ENCODE results near the gene DPP6. TPM values are rescaled to one million over a fixed set of nuclear protein-coding genes. Genes with fewer than 3 reads are reported as not detected.

The DPP6 gene
- total and polyA plus RNA-seq, 12 donors, result 0.07 to 2.1 (median 0.16) TPM; not detected in 4

GRCh38 chr7:154841731-154842331, 789.6 kb downstream of the DPP6 start:
- no peak for TF ChIP-seq CTCF (IDR thresholded peaks at IDR 0.05)
- H3K4me3 ChIP-seq, result no peak overlapping the region
- no peak overlapping the region for H3K27ac ChIP-seq
- DNase-seq, result no peak
- 36 to 37% methylated on average over 18 of the region's 18 CpGs for WGBS, 2 donors
- H3K4me1 ChIP-seq, result no peaks in the 10 kb centered on the region
- H3K27me3 ChIP-seq, result peaks cover 0 to 67% (median 49%) of the 10 kb centered on the region in 7 donors
- no peaks in the 10 kb centered on the region for H3K36me3 ChIP-seq
- ATAC-seq, result no peak
- intact Hi-C loops (cut with DNase I), result no loop called here
- no peaks in the 10 kb centered on the region for H3K9me3 ChIP-seq

GRCh38 chr7:154842591-154842990, 790.4 kb downstream of the DPP6 start:
- no peak for TF ChIP-seq CTCF (IDR thresholded peaks at IDR 0.05)
- 18 to 26% methylated on average over 6 of the region's 6 CpGs for WGBS, 2 donors
- H3K9me3 ChIP-seq, result no peaks in the 10 kb centered on the region
- ATAC-seq (no peak), DNase-seq (no peak)
- no peaks in the 10 kb centered on the region for H3K36me3 ChIP-seq
- H3K27me3 ChIP-seq, result peaks cover 0 to 67% (median 49%) of the 10 kb centered on the region in 7 donors
- no peak overlapping the region for H3K4me3 ChIP-seq
- H3K4me1 ChIP-seq, result no peaks in the 10 kb centered on the region
- H3K27ac ChIP-seq, result no peak overlapping the region
- intact Hi-C loops (cut with DNase I), result no loop called here

GRCh38 chr7:154843670-154844237, 791.6 kb downstream of the DPP6 start:
- H3K27me3 ChIP-seq, result peaks cover 0 to 65% (median 46%) of the 10 kb centered on the region in 7 donors
- no peak overlapping the region for H3K4me3 ChIP-seq
- ATAC-seq (no peak), DNase-seq (no peak)
- 83 to 85% methylated on average over 5 of the region's 5 CpGs for WGBS, 2 donors
- no peaks in the 10 kb centered on the region for H3K4me1 ChIP-seq
- intact Hi-C loops (cut with DNase I), result no loop called here
- H3K9me3 ChIP-seq, result no peaks in the 10 kb centered on the region
- no peak for TF ChIP-seq CTCF (IDR thresholded peaks at IDR 0.05)
- no peaks in the 10 kb centered on the region for H3K36me3 ChIP-seq
- no peak overlapping the region for H3K27ac ChIP-seq

GRCh38 chr7:154844499-154844898, 792.3 kb downstream of the DPP6 start:
- H3K36me3 ChIP-seq, result no peaks in the 10 kb centered on the region
- DNase-seq, result no peak
- H3K4me3 ChIP-seq, result no peak overlapping the region
- peaks cover 0 to 58% (median 39%) of the 10 kb centered on the region in 7 donors for H3K27me3 ChIP-seq
- peaks cover 0 to 6% (median 0%) of the 10 kb centered on the region in 11 donors for H3K9me3 ChIP-seq
- intact Hi-C loops (cut with DNase I), result no loop called here
- H3K27ac ChIP-seq, result no peak overlapping the region
- TF ChIP-seq CTCF (IDR thresholded peaks at IDR 0.05), result no peak
- 68 to 72% methylated on average over 5 of the region's 5 CpGs for WGBS, 2 donors
- no peaks in the 10 kb centered on the region for H3K4me1 ChIP-seq
- no peak for ATAC-seq
